Mesothelial cell of epicardium (in vitro differentiated cells): ENCODE measurements around the gene TMEM225. TPM values are rescaled to one million over a fixed set of nuclear protein-coding genes. Genes with fewer than 3 reads are reported as not detected.

Experiments
- DNase-seq, 2 experiments: peaks; one replicate each; pipeline ENCODE4 v3.0.0; 2021; ENCODE audit warnings: low spot score in 2 of 2; ENCODE audit not compliant: unreplicated experiment in 2 of 2
- H3K27ac Mint-ChIP-seq: 2 replicates; pipeline ENCODE4 v1.8.0; 2021; ENCODE audit warnings: mixed read lengths
- H3K27me3 Mint-ChIP-seq: 2 replicates; pipeline ENCODE4 v1.8.0; 2021; ENCODE audit warnings: low read depth, mixed read lengths
- H3K36me3 Mint-ChIP-seq: 2 replicates; pipeline ENCODE4 v1.8.0; 2021; ENCODE audit warnings: mixed read lengths
- H3K4me1 Mint-ChIP-seq: 2 replicates; pipeline ENCODE4 v1.8.0; 2021; ENCODE audit warnings: mixed read lengths
- H3K4me3 Mint-ChIP-seq: 2 replicates; pipeline ENCODE4 v1.8.0; 2021; ENCODE audit warnings: mild to moderate bottlenecking, moderate library complexity, mixed read lengths
- H3K9me3 Mint-ChIP-seq: 2 replicates; pipeline ENCODE4 v1.8.0; 2021; ENCODE audit warnings: mixed read lengths
- total RNA-seq: library from RNA; stranded (reverse); gene quantifications from 3 replicates; pipeline ENCODE4 v1.2.1, GENCODE V29; 2021
- TF ChIP-seq, protein P1 (sequence below): fragments of 200-600 bp; sonication (generic); IDR thresholded peaks from one replicate; pipeline ENCODE4 v1.5.0; 2021; ENCODE audit warnings: antibody characterized with exemption; ENCODE audit not compliant: unreplicated experiment

TMEM225 gene
- total RNA-seq, 1 donor from 2014 or later: not detected

DNA sequence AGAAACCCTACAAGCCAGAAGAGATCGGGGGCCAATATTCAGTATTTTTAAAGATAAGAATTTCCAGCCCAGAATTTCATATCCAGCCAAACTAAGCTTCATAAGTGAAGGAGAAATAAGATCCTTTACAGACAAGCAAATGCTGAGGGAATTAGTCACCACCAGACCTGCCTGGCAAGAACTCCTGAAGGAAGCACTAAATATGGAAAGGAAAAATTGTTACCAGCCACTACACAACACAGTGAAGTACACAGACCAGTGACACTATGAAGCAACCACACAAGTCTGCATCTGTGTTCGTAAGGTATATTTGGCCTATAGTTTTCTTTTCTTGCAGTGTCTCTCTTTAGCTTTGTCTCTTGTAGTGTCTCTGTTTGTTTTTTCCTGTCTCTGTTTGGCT is 29.0 kb downstream of the TMEM225 start:
- no peak for DNase-seq
- Mint-ChIP-seq H3K4me1 (no peaks in the 10 kb centered on the region), H3K36me3 (no peaks in the 10 kb centered on the region), H3K27me3 (no peaks in the 10 kb centered on the region), H3K27ac (no peak overlapping the region), H3K9me3 (peaks cover 20% of the 10 kb centered on the region), H3K4me3 (no peak overlapping the region)
- TF ChIP-seq, protein P1, sequence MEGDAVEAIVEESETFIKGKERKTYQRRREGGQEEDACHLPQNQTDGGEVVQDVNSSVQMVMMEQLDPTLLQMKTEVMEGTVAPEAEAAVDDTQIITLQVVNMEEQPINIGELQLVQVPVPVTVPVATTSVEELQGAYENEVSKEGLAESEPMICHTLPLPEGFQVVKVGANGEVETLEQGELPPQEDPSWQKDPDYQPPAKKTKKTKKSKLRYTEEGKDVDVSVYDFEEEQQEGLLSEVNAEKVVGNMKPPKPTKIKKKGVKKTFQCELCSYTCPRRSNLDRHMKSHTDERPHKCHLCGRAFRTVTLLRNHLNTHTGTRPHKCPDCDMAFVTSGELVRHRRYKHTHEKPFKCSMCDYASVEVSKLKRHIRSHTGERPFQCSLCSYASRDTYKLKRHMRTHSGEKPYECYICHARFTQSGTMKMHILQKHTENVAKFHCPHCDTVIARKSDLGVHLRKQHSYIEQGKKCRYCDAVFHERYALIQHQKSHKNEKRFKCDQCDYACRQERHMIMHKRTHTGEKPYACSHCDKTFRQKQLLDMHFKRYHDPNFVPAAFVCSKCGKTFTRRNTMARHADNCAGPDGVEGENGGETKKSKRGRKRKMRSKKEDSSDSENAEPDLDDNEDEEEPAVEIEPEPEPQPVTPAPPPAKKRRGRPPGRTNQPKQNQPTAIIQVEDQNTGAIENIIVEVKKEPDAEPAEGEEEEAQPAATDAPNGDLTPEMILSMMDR: no peak

DNA sequence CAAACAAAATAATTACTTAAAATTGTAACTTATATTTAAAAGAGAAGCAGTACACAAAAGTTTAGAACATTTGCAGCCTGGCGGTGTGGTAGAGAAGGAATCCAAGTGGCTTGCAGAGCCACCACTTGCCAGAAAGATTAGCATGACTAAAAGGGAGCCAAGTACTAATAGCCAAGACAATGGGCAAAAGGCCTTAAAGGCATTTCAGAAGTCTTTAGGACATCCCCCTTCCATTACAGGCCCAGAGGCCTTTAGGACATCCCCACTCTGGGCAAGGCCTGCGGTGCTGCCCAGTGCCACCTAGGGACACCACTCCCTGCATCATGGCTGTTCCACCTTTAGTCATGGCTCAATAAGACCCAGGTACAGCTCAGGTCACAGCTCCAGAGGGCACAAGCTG is 32.4 kb downstream of the TMEM225 start:
- Mint-ChIP-seq H3K27me3 (peaks cover 8% of the 10 kb centered on the region), H3K4me3 (no peak overlapping the region), H3K36me3 (no peaks in the 10 kb centered on the region), H3K9me3 (peaks cover 20% of the 10 kb centered on the region), H3K27ac (no peak overlapping the region), H3K4me1 (no peaks in the 10 kb centered on the region)
- no peak for DNase-seq
- TF ChIP-seq, protein P1: no peak

DNA sequence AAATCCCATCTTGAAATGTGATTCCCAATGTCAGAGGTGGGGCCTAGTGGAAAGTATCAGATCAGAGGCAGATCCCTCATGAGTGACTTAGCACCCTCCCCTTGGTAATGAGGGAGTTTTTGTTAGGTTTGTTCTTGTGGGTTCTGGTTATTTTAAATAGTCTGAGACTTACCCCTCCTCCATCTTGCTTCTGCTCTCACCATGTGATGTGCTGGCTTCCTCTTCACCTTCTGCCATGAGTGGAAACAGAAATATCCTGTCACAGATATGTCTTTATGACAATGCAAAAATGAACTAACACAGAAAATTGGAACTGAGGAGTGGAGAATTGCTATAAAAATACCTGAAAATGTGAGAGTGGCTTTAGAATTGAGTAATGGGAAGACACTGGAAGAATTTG is 33.1 kb downstream of the TMEM225 start:
- Mint-ChIP-seq H3K4me3 (no peak overlapping the region), H3K9me3 (peaks cover 15% of the 10 kb centered on the region), H3K36me3 (no peaks in the 10 kb centered on the region), H3K27ac (no peak overlapping the region), H3K27me3 (peaks cover 13% of the 10 kb centered on the region), H3K4me1 (no peaks in the 10 kb centered on the region)
- TF ChIP-seq, protein P1: no peak
- no peak for DNase-seq

DNA sequence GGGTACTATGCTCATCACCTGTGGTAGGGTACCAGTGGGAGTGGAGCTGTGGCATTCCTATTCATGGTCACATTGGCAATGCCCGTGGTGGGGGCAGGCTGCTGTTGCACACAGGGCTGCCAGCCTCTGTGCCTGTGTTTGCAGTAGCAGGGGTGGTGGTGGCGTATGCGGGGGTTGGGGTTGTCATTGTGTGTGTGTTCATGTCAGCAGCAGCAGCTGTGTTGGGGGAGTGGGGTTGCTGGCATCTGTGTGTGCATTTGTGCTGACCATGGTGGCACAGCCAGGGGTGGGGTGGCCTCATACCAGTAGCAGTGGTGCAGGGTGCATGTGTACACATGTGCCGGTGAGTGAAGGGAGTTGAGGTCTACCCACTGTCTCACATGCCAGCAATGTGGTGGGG is 34.4 kb downstream of the TMEM225 start:
- no peak overlapping the region for H3K4me3 Mint-ChIP-seq
- no peak for DNase-seq
- TF ChIP-seq, protein P1: no peak
- H3K27ac Mint-ChIP-seq: no peak overlapping the region
- H3K9me3 Mint-ChIP-seq: peaks cover 8% of the 10 kb centered on the region
- H3K36me3 Mint-ChIP-seq: no peaks in the 10 kb centered on the region
- peaks cover 15% of the 10 kb centered on the region for H3K27me3 Mint-ChIP-seq
- no peaks in the 10 kb centered on the region for H3K4me1 Mint-ChIP-seq

DNA sequence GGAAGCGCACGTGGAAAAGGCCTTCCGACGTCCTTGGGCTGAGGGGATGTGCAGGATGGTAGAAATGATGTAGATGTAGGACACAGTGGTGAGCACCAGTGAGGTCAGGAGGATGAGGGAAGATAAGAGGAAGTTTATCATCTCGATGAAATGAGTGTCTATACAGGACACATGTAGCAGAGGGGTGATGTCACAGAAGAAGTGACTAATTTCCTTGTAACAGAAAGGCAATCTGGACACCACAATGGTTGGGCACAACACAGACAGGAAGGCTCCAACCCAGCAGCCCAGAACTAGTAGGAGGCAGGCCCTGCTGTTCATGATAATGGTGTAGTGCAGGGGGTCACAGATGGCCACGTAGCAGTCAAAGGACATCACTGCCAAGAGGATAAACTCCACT is 44.3 kb downstream of the TMEM225 start:
- TF ChIP-seq, protein P1: no peak
- no peaks in the 10 kb centered on the region for H3K9me3 Mint-ChIP-seq
- no peak overlapping the region for H3K4me3 Mint-ChIP-seq

DNA sequence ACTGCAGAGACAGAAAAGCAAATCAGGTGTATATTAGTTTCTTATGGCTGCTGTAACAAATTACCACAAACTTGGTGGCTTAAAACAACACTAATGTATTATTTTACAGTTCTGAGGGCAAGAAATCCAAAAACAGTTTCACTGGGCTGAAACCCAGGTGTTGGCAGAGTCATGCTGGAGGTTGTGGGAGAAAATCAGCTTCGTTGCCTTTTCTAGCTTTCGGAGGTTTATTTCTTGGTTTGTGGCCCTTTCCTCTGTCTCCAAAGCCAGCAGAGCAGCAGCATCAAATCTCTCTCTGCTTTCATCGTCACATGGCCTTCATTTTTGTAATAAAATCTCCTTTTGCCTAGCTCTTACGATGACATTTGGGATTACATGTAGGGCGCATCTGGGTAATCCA is 46.3 kb downstream of the TMEM225 start:
- H3K27me3 Mint-ChIP-seq: no peaks in the 10 kb centered on the region
- no peak for DNase-seq
- TF ChIP-seq, protein P1: no peak

More for the DNA sequence above, 44.3 kb downstream of the TMEM225 start:
- Mint-ChIP-seq H3K4me1 (peaks cover 6% of the 10 kb centered on the region), H3K27ac (no peak overlapping the region), H3K36me3 (no peaks in the 10 kb centered on the region), H3K27me3 (peaks cover 1% of the 10 kb centered on the region)
- DNase-seq: no peak

More for the DNA sequence above, 46.3 kb downstream of the TMEM225 start:
- H3K36me3 Mint-ChIP-seq: no peaks in the 10 kb centered on the region
- peaks cover 6% of the 10 kb centered on the region for H3K4me1 Mint-ChIP-seq
- no peak overlapping the region for H3K4me3 Mint-ChIP-seq
- no peak overlapping the region for H3K27ac Mint-ChIP-seq
- no peaks in the 10 kb centered on the region for H3K9me3 Mint-ChIP-seq
